Uterus (tissue), 4 donors: ENCODE results near the gene TRPC4. TPM values are rescaled to one million over a fixed set of nuclear protein-coding genes. Genes with fewer than 3 reads are reported as not detected.
"Not testable (repeated sequence)": the region's sequence is repeated elsewhere in the genome, so short reads cannot be mapped to it uniquely, and the experiment has no call there.

ENCODE experiments used
- DNase-seq, 2 donors: peaks; one replicate each; pipeline ENCODE4 v3.0.0-alpha.2; 2019 to 2020
- H3K27ac ChIP-seq, 2 donors: fragments of 200-600 bp; sonication (generic); 1 replicate in 1 of 2; 2 replicates in 1 of 2; pipeline ENCODE4 v1.5.1; 2016 to 2018
- H3K27me3 ChIP-seq, 2 donors: fragments of 200-600 bp; sonication (generic); one replicate each; pipeline ENCODE4 v1.5.1; 2018 to 2019; ENCODE audit warnings: control low read depth in 1 of 2
- H3K36me3 ChIP-seq, 2 donors: fragments of 200-600 bp; sonication (generic); one replicate each; pipeline ENCODE4 v1.5.1; 2019; ENCODE audit warnings: control low read depth in 1 of 2
- H3K4me1 ChIP-seq, 2 donors: fragments of 200-600 bp; sonication (generic); one replicate each; pipeline ENCODE4 v1.5.1; 2018 to 2019; ENCODE audit warnings: control low read depth in 1 of 2
- H3K4me3 ChIP-seq, 2 donors: fragments of 200-600 bp; sonication (generic); 1 replicate in 1 of 2; 2 replicates in 1 of 2; pipeline ENCODE4 v1.5.1; 2018 to 2019; ENCODE audit warnings: mild to moderate bottlenecking in 1 of 2
- H3K9me3 ChIP-seq, 2 donors: fragments of 200-600 bp; sonication (generic); one replicate each; pipeline ENCODE4 v1.5.1; 2019; ENCODE audit warnings: control low read depth in 1 of 2
- POLR2A ChIP-seq, 2 donors: fragments of 450-650 bp; IDR thresholded peaks; one replicate each; pipeline ENCODE4 v1.6.1; 2016; ENCODE audit warnings: antibody characterized with exemption in 2 of 2, mild to moderate bottlenecking in 1 of 2, moderate library complexity in 1 of 2
- intact Hi-C: fragments of 100-400 bp; cut with DNase I; formaldehyde crosslinking; loops from one replicate; pipeline ENCODE4 v1.15.1; 2023; ENCODE audit warnings: low total_unique reads
- small RNA-seq: library from RNA; depleted of rRNA; stranded (forward); fragments of <200 nt; gene quantifications from one replicate; pipeline ENCODE3, GENCODE V24; 2016
- total RNA-seq, 4 donors: library from RNA; depleted of rRNA in 3 of 4; stranded (reverse); fragments of >200 nt in 3 of 4; gene quantifications; one replicate each; pipeline versions ENCODE4 v1.1.0 to v1.2.4, GENCODE V29; 2014 to 2023
- TF ChIP-seq, protein P1 (sequence below), 4 experiments: fragments of 200-600 bp in 2 of 4; fragments of 450-650 bp in 2 of 4; sonication (generic) in 2 of 4; IDR thresholded peaks; one replicate each; pipeline ENCODE4 v1.5.1; 2016 to 2019; ENCODE audit warnings: antibody characterized with exemption in 4 of 4, mild to moderate bottlenecking in 2 of 4, moderate library complexity in 1 of 4
- donor health status: DM: yes; HTN: yes; CAD: no.

Gene TRPC4
- total RNA-seq, 4 donors from 2014 or later = 2.4 to 13.4 (median 12.9) TPM

DNA sequence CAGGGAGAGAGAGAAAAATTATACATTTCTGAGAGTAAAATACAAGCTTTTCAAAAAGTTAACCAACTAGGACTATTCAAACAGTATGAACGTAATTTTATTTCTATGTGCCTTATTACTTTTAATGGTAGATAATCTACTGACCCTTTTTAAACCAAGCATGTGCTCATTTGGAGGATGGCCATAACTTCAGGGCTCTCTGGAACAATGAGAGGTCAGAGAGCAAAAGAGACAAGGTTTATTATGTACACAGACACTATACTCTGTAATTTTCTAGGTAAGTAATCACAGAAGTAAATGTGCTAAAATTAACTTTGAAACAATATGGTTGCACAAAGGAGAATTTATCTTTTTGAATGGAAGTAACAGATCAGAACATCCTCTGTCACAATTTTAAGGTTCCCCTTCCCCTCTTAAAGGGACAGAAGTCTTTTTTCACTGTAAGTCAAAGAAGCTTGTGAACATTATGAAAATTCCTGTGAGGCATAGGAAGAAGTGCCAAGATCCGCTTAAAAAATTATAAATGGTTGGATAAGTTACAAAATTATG lies 272.0 kb downstream of the TRPC4 start:
- Histone ChIP-seq H3K4me3 (peak overlapping the region in 1 of 2 donors; percentile 11), H3K9me3 (no peaks in the 10 kb centered on the region), H3K36me3 (no peaks in the 10 kb centered on the region), H3K4me1 (no peaks in the 10 kb centered on the region), H3K27ac (peak overlapping the region; percentile 8 to 31), H3K27me3 (no peaks in the 10 kb centered on the region)
- intact Hi-C loops = no loop called here
- TF ChIP-seq, protein P1, sequence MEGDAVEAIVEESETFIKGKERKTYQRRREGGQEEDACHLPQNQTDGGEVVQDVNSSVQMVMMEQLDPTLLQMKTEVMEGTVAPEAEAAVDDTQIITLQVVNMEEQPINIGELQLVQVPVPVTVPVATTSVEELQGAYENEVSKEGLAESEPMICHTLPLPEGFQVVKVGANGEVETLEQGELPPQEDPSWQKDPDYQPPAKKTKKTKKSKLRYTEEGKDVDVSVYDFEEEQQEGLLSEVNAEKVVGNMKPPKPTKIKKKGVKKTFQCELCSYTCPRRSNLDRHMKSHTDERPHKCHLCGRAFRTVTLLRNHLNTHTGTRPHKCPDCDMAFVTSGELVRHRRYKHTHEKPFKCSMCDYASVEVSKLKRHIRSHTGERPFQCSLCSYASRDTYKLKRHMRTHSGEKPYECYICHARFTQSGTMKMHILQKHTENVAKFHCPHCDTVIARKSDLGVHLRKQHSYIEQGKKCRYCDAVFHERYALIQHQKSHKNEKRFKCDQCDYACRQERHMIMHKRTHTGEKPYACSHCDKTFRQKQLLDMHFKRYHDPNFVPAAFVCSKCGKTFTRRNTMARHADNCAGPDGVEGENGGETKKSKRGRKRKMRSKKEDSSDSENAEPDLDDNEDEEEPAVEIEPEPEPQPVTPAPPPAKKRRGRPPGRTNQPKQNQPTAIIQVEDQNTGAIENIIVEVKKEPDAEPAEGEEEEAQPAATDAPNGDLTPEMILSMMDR (IDR thresholded peaks at IDR 0.05) = no peak
- no peak for TF ChIP-seq POLR2A (IDR thresholded peaks at IDR 0.05)
- no peak for DNase-seq

DNA sequence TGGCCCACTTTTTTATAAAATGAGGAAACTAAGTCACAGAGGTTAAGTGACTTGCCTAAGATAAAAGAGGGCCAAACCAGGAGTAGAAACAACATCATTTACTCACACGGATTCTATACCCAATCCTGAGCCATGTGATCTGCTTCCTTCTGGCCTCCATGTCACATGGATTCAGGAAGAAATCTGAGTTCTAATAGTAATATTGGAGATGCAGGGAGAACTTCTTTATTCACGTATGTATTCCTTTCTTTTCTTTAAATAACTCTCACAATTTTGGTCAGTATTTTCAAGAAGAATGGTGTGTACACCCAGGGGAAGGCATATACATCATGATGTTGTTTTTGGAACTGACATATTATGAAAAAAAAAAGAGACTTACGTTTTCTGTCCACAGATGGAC lies 272.8 kb downstream of the TRPC4 start:
- H3K4me3 ChIP-seq = no peak overlapping the region
- no peaks in the 10 kb centered on the region for H3K9me3 ChIP-seq
- no peak for DNase-seq
- TF ChIP-seq, protein P1 (IDR thresholded peaks at IDR 0.05) = no peak
- TF ChIP-seq POLR2A (IDR thresholded peaks at IDR 0.05) = no peak
- intact Hi-C loops = no loop called here
- H3K4me1 ChIP-seq = no peaks in the 10 kb centered on the region
- no peaks in the 10 kb centered on the region for H3K27me3 ChIP-seq
- no peaks in the 10 kb centered on the region for H3K36me3 ChIP-seq
- H3K27ac ChIP-seq = peak overlapping the region; percentile 8 to 31

DNA sequence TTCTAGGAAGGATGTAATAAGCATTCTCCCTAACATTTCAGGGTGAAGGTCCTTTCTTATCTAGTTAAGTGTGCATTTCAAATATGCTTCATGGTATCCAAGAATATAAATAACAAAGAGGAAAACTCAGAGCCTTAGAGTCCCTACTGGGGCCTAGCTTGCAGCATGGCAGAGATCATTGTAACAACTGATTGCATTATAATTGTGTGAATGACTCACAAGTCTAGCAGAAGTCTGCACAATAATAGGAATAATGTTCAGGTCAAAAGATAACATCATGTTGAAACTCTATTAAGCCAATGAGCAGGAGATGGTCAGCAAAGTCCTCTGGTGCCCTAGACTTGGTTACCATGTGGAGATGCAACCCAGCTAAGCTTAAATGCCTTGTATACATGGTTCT lies 274.4 kb downstream of the TRPC4 start:
- Histone ChIP-seq H3K27me3 (no peaks in the 10 kb centered on the region), H3K9me3 (no peaks in the 10 kb centered on the region), H3K36me3 (no peaks in the 10 kb centered on the region), H3K4me1 (no peaks in the 10 kb centered on the region), H3K4me3 (no peak overlapping the region), H3K27ac (peak overlapping the region in 1 of 2 donors; percentile 22)
- DNase-seq = no peak
- intact Hi-C loops = no loop called here
- no peak for TF ChIP-seq POLR2A (IDR thresholded peaks at IDR 0.05)

DNA sequence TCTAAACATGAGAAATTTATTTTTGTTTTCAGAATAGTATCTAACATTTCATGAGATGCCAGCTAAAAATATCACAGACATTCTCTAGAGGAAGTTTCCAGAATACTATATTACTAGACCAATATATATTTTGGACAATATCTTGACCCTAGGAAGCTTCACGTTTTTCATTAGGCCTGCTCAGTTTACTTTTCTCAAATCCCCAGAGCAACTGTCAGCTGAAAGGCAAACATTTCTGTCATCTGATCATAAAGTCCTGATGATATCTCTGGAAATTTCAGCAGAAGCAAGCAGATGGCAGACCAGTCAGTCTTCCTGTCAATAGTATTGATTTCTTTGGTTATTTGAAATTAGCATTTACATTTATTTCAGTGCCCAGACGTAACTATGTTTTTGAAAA lies 275.0 kb downstream of the TRPC4 start:
- Histone ChIP-seq H3K27ac (no peak overlapping the region), H3K9me3 (no peaks in the 10 kb centered on the region), H3K4me3 (no peak overlapping the region), H3K4me1 (no peaks in the 10 kb centered on the region), H3K27me3 (no peaks in the 10 kb centered on the region), H3K36me3 (no peaks in the 10 kb centered on the region)
- TF ChIP-seq, protein P1 (IDR thresholded peaks at IDR 0.05) = no peak
- TF ChIP-seq POLR2A (IDR thresholded peaks at IDR 0.05) = no peak
- DNase-seq = no peak
- intact Hi-C loops = no loop called here

DNA sequence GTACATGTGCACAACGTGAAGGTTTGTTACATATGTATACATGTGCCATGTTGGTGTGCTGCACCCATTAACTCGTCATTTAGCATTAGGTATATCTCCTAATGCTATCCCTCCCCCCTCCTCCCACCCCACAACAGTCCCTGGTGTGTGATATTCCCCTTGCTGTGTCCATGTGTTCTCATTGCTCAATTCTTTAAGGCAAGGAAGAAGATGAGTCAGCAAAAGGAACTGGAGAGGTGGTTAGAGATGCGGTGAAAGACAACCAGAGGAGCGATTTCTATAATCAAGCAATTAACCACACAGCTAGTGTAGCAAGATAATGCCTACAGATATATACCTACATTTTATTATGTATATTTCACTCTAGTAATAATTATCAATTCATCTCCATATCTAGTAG lies 280.2 kb downstream of the TRPC4 start:
- H3K4me3 ChIP-seq, DNase-seq, H3K27me3 ChIP-seq, H3K36me3 ChIP-seq, H3K27ac ChIP-seq, H3K9me3 ChIP-seq, H3K4me1 ChIP-seq: not testable (repeated sequence)
- intact Hi-C loops = loop anchor here (10.0 kb wide), 1 partner anchor 115 kb away; no protein-coding TSS in a partner anchor

DNA sequence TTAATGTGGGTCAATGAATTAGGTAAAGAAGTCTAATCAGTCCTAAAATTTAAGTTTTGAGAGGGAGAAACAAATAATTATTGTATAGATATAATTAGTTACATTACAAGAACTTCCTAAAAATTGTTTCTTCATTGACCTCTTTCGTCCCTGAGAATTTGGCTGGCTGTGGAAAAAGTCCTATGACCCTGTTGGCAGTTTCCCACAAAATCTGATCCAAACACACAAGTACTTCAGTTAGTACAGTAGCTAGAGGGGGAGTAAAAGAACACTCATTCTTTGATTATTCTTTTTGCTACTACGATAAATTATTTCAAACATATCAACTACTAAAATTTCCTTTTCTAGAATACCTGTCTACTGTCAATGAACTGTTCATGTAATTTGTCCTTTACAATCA lies 282.3 kb downstream of the TRPC4 start:
- intact Hi-C loops = loop anchor here (10.0 kb wide), 1 partner anchor 112 kb away; no protein-coding TSS in a partner anchor
- Histone ChIP-seq H3K4me1 (no peaks in the 10 kb centered on the region), H3K36me3 (no peaks in the 10 kb centered on the region), H3K9me3 (no peaks in the 10 kb centered on the region), H3K27me3 (no peaks in the 10 kb centered on the region), H3K4me3 (no peak overlapping the region), H3K27ac (no peak overlapping the region)
- no peak for DNase-seq
- TF ChIP-seq POLR2A (IDR thresholded peaks at IDR 0.05) = no peak
- TF ChIP-seq, protein P1 (IDR thresholded peaks at IDR 0.05) = no peak

Small RNA genes lying within 50 kb of the gene (small RNA-seq; reads per million reads assigned to genes)
- not detected for gene RNA5SP26
